DMS114 treated with DMSO at 0.1 percent for 48 hours (cell line): ENCODE results near the gene GABRR3.

Experiments
- DNase-seq: peaks from one replicate; lab custom pipeline; 2025; ENCODE audit not compliant: unreplicated experiment; lab: John Stamatoyannopoulos, UW

GABRR3 gene

GRCh38 chr3:97992547-97993173 is 42.5 kb downstream of the GABRR3 start:
- no peak for DNase-seq

- no peak for DNase-seq
These were observed 43.8 kb downstream of the GABRR3 start for GRCh38 chr3:97991293-97991682.

GRCh38 chr3:97990624-97991292 is 44.4 kb downstream of the GABRR3 start:
- DNase-seq = no peak

GRCh38 chr3:97988784-97989568 is 46.1 kb downstream of the GABRR3 start:
- DNase-seq = no peak

GRCh38 chr3:97987306-97987705 is 47.8 kb downstream of the GABRR3 start:
- no peak for DNase-seq

- DNase-seq = no peak
These were observed 51.1 kb downstream of the GABRR3 start for GRCh38 chr3:97983933-97984491.

- DNase-seq = no peak
These were observed 53.2 kb downstream of the GABRR3 start for GRCh38 chr3:97981886-97982285.

GRCh38 chr3:97979610-97980009 is 55.5 kb downstream of the GABRR3 start:
- no peak for DNase-seq

- DNase-seq = no peak
These were observed 59.6 kb downstream of the GABRR3 start for GRCh38 chr3:97975466-97975865.

- DNase-seq = no peak
These were observed 60.1 kb downstream of the GABRR3 start for GRCh38 chr3:97974996-97975395.

- no peak for DNase-seq
These were observed 62.1 kb downstream of the GABRR3 start for GRCh38 chr3:97972976-97973375.

GRCh38 chr3:97971679-97972567 is 63.2 kb downstream of the GABRR3 start, which contains the start of gene RIOX2:
Gene RIOX2, minus strand, starts transcription at chr3:97972431. Its CDS starts 4,838 bp downstream, at chr3:97967593.
- DNase-seq = peak; percentile 29

- DNase-seq = no peak
These were observed 64.0 kb downstream of the GABRR3 start for GRCh38 chr3:97970956-97971620.

GRCh38 chr3:97970156-97970555 is 65.0 kb downstream of the GABRR3 start:
- DNase-seq = no peak

GRCh38 chr3:97969541-97969940 is 65.6 kb downstream of the GABRR3 start:
- DNase-seq = no peak

GRCh38 chr3:97968376-97968775 is 66.7 kb downstream of the GABRR3 start:
- DNase-seq = no peak

GRCh38 chr3:97967966-97968365 is 67.1 kb downstream of the GABRR3 start:
- DNase-seq = no peak

- DNase-seq = no peak
These were observed 73.9 kb downstream of the GABRR3 start for GRCh38 chr3:97960993-97961766.

GRCh38 chr3:97960551-97960950 is 74.6 kb downstream of the GABRR3 start:
- no peak for DNase-seq
